GM18517 (cell line): ENCODE measurements around the gene HUS1B.
"Not testable (repeated sequence)": the region's sequence is repeated elsewhere in the genome, so short reads cannot be mapped to it uniquely, and the experiment has no call there.

Source experiments
- ATAC-seq: cut with Tn5 transposase; IDR thresholded peaks from one replicate; pipeline ENCODE4 v1.9.1; 2021; ENCODE audit warnings: mild to moderate bottlenecking, moderate library complexity; ENCODE audit not compliant: unreplicated experiment

HUS1B gene

DNA sequence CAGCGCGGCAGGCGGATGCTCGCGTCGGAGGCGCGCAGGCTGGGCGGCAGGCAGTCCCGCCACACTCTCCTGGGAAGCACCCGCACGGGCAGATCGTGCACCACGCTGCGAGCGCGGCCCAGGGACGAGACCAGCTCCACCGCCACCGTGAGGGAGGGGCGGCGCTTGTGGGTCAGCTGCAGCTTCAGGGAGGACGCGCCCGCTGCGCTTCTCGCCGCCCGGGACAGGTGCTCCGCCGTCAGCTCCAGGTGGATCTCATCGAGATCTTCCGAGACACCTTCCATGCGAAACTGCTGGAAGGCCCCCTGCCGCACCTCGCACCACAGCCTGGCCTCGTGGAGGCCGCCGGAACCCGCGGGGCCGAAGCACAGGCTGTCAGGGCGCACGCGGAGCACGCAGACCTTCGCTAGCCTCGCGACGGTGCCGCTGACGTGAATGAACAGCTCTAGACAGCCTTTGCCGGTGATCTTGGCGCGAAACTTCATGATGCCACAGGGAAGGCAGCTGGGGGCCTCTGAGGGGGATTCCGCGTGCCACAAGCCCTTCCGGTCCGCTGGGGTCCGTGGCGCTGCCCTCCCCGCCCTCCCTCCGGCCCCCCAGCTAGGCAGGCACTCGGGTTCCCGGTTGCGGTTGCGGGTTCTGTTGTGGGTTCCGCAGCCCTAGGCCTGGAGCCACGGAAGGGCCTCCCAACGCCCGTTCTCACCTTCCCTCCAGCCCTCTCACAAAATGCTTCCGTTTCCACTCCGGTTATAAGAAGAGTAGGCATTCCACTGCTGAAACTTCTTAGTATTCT, at the start of gene HUS1B:
HUS1B (minus strand) TSS at position 641 of the 793 bp plus-strand sequence; CDS start at position 485, 156 bp downstream.
- no peak for ATAC-seq

DNA sequence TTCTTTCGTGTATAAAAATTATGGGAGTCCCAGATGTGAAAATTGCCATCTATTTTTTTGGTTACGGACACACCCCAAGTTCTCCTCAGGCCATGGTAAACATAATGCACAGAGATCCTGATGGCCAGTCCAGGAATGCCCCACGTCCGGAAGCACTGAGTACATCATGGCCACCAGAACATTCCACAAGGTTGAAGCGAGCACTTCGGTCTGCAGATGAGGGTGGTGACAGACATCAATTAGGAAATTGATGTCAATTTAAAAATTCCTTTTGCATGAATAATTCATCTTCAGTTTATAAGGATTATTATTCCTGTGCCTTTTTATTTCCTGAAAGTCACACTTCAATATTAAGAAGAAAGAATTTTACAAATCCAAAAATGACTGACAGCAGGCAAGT, 49.2 kb upstream of the HUS1B start:
- no peak for ATAC-seq

DNA sequence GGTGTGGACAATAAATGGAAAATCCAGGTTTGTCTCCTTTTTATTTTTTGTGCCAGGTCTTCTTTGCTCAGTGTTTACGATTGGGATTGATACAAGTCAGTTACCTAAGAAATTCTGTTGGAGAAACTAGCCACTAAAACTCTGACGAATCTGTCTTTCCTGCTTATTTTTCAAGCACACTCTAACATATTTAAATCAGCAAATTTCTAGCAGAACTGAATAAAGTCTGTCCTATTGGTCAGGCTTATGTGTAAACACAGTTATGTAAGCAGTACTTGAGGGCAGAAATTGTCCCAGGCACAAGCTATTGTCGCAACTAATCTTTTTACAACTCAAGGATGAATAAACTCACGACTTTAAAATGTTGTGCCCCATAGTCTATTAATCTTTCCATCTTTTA, 48.1 kb upstream of the HUS1B start:
- ATAC-seq = no peak

DNA sequence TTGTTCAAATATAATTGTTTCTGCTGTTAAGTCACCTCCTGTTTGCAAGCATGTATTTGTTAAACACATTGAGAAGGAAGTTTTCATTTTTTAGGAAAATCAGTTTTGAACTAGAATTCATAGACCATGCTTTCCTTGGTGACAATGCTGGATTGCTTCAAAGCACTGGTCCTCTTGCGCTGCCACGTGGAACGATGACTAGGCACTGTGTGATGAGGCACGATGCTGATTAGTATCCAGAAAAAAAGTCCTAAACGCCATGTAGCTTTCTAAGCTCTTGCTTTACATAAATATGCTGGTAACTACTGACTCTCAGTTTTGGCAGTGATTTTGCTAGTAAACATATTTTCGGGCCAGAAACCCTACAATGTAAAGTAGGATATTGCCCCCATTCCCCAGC, 47.1 kb upstream of the HUS1B start:
- ATAC-seq = no peak

DNA sequence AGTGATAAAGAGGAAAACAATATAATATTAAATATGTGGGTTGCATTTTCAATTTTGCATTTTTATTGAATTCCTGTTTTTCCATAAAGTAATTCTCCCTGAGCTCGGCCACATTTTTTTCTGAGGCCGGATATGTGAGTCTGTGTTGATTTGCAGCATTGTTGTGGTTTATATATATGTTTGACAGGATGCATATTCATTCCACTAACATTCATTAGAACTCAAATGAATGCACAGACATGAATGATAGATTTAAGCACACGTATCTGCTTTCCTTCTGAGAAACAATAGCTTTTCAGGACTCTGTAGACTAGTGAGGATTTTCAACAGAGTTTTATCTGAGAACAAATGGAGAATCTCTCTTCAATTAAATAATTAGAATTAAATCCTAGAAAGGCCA, 46.7 kb upstream of the HUS1B start:
- no peak for ATAC-seq

DNA sequence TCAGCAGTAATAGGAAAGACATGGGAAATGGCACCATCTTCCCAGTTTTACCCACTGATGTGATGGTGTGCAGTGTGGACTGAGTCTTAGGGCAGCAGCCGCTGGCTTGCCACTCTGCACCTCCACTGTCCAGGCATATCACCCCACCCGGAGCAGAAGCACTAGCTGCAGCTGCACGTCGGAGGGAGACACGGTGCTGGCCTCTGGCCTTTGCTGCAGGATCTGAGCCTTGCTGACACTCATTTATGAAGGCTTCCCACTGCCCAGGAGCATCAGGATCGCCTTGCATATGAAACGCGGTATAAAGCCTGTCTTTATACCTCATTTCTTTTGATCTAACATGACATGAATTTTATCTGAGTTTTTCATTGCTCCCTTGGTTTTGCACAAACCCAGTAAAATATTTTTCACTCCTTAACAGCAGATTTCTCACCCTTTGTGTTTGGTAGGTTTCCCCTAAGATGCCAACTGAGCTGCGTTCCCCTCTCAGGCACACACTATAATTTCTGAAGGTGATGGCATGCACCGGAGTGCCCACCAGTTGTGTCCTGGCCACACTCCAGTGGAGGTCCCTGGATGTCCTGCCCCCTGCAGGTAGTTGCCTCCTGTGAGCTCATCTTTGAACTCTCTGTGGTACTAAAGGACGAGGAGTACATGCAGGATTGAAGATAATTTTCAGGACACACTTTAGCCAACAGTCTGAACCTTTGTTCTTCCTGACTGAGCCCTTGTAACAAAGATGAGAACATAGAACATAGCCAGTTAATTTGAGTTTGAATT, 45.0 kb upstream of the HUS1B start:
- ATAC-seq = no peak

DNA sequence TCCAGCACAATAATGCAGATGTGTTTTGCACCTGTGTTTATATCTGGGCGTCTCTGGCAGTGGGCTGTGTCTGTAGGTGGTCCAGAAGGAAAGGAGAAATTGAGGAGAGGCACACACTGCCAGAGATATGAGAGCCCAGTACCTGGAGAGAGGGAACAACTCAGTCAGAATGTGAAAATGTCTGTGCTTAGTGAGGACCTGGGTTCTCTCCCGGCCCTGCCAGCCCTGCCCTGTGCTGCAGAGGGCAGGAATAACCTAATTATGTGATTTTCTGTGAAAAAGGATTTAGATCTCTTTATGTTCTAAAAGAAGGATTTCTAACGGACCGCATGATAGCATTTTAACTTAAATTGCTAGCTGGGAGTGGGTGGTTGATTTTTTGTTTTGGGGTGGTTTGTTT, 44.3 kb upstream of the HUS1B start:
- no peak for ATAC-seq

DNA sequence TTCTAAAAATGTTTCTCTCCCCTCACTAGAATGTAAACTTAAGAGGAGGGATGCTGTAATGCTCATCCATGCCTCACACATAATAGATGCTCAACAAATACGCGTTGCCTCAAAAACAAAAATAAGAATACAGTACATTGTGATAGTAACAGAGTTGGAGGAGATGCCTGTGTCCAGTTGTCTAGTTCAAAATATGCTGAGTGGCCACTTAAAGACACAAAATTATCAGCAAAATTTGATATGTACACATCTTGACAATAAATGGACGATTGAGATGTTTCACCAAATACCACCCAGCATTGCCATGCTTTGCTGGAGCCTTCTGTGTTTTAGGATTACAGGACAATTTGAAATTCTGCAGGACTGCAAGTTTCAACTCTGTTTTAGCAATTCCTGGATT, 43.6 kb upstream of the HUS1B start:
- no peak for ATAC-seq

DNA sequence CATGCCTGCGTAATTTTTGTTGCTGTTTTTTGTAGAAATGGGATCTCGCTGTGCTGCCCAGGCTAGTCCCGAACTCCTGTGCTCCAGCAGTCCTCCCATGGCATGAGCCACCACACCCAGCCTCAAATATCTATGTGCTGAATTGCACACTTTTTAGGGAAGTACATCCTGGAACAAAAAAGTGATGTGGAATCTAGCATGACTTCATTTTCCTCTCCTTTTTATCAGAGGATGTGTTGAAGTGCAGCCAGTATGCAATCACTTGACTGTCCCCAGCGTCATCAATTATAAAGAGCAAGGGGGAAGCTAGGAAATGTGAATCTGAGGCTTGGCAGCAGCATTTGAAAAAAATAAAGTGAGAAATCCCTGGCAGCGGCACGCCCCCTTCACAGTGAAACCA, 42.4 kb upstream of the HUS1B start:
- no peak for ATAC-seq

DNA sequence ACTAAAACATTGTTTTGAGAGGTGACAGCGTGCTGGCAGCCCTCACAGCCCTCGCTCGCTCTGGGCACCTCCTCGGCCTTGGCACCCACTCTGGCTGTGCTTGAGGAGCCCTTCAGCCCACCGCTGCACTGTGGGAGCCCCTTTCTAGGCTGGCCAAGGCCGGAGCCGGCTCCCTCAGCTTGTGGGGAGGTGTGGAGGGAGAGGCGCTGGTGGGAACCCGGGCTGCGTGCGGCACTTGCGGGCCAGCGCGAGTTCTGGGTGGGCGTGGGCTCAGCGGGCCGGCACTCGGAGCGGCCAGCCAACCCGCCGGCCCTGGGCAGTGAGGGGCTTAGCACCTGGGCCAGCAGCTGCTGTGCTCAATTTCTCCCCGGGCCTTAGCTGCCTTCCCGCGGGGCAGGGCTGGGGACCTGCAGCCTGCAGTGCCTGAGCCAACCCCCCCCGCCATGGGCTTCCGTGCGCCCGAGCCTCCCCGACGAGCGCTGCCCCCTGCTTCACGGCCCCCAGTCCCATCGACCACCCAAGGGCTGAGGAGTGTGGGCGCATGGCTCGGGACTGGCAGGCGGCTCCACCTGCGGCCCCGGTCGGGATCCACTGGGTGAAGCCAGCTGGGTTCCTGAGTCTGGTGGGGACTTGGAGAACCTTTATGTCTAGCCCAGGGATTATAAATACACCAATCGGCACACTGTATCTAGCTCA, 37.7 kb upstream of the HUS1B start:
- not testable (repeated sequence) for ATAC-seq

DNA sequence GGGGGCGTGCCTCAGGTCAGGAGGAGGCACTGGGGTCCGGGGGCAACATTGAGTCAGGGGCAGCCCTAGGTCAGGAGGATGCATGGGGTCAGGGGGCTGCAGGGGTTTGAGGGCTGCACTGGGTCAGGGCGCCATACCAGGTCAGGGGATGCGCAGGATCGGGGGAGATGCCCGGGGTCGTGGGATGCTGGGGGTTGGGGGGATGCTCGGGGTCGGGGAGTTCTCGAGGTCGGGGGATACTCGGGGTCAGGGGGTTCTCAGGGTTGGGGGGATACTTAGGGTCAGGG, 36.8 kb upstream of the HUS1B start:
- no peak for ATAC-seq

DNA sequence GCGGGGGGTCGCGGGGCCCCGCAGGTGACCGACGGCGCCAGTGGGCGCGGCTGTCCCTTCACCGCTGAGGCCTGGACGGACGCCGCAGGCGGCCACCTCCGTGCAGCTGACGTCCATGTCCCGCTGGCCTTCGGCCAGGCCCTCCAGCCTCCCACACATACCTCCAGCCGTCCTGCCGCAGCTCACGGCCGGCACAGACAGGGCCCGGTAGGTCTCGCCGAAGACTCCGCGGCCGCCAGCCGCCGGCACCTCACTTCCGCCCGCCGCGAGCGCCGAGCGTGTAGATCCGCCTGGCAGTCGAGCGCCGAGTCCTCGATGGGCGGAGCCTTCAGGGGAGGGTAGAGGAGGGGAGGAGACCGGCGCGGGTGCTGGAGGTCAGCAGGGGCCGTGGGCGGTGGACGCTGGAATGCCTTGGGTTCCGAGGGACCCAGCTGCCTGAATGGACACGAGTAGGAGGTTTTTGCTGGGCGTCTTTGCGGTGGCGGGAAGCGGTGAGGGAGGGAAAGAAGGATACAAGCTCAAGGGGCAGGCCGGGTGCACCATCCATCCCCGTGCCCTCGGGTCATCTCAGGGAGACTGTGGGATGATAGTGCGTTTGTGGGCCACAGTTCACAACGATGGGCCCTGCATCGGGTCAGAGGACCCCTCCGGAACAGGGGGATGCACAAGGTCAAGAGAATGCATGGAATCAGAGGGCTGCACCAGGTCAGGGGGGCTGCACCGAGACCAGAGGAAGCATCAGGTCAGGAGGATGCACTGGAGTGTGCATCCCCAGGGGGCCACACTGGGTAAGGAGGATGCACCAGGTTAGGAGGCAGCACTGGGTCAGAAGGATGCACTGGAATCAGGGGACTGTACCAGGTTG, 36.2 kb upstream of the HUS1B start, which contains the start of gene EXOC2:
EXOC2 (minus strand) TSS at position 282 of the 865 bp plus-strand sequence. CDS start 55,321 bp downstream, outside the sequence.
- peak; percentile 84 for ATAC-seq

DNA sequence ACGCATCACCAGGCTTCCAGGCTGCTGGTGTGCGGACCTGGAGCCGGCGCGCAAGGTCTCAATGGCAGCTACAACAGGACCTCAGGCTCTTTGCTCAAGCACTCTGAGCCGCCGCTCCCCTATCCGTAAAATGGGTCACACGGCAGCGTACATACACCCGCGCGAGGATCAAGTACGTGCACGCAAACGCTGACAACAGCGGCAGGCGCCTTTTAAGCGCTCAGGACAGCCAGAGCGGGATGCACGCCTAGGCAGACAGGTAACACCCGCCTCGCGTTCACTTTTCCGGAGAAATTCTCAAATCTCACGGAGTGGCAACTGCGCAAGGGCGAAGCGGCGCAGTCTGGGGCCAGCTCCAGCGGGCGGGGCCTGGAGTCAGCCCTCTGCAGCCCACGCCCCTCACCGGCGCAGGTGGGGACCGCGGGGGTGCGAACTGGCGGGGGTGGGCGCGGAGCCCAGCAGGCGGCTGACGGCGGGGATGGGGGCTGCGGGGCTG, 35.5 kb upstream of the HUS1B start:
- peak; percentile 58 for ATAC-seq

DNA sequence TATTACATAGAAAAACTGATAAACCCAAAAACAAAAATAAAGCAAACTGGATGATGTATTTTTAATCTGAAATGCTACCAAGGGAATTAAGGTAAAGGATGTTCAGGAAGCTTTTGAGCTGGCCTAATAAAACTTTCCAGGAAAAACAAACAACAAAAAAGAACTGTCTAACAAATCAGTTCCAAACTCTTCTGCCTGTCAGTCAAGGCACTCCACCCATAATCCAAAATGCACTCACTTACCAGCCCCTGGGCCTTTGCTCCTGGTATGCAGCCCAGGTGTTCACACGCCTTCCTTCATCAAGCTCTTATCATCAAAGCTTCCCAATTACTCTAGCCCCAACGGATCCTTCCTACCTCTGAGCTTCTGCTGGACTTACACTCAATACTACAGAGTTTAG, 32.3 kb upstream of the HUS1B start:
- ATAC-seq = no peak

DNA sequence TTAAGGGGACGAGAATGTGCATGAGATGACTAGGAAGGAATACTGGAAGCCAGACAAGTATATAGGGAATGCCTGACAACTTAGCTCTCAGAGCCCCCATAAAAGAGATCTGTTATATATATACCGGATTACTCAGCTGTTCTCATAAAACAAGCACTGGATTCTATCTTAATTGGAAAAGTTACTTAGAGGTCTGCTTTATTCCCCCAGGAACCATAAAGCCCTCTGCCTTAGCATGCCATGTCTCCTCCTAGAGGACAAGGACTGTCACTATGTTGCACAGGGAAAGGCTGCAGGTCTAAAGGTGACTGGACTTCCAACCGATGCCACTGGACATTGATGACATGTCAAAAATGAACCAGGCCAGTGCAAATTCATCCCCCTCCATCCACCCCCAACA, 29.6 kb upstream of the HUS1B start:
- ATAC-seq = no peak

DNA sequence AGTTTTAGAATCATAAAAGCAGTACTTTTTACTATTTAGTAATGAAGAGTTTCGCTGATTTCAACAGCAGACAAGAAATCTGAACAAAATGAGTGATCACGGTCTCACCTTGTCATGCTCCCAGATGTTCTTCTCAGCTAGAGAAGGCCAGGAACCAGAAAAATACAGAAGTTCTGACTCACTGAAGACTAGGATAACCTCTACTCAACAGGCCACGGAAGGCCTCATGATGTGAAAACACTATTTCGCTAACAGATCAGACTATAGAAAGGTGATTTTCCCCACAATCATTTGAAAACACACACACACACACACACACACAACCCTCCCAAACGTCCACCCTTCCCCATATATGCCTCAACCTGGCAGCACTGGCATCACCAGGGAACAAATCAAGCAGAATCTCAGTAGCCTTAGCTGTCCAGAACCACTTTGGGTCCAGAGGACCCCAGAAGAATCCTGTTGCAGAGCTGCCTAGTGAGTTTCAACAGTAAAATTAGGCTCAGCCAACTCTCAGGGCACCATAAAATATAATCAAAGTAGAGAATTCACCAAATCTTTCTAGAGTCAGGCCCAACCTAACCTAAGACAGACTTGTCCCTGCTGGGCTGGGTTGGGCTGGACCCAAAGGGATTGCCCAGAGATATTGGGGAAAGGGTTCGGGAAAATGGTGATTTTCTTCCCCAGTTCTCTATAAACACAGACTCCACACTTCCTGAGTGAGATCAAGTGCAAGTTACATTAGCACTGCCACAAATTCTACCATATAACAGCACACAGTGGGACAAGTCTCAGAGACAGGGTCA, 28.1 kb upstream of the HUS1B start:
- peak; percentile 83 for ATAC-seq

DNA sequence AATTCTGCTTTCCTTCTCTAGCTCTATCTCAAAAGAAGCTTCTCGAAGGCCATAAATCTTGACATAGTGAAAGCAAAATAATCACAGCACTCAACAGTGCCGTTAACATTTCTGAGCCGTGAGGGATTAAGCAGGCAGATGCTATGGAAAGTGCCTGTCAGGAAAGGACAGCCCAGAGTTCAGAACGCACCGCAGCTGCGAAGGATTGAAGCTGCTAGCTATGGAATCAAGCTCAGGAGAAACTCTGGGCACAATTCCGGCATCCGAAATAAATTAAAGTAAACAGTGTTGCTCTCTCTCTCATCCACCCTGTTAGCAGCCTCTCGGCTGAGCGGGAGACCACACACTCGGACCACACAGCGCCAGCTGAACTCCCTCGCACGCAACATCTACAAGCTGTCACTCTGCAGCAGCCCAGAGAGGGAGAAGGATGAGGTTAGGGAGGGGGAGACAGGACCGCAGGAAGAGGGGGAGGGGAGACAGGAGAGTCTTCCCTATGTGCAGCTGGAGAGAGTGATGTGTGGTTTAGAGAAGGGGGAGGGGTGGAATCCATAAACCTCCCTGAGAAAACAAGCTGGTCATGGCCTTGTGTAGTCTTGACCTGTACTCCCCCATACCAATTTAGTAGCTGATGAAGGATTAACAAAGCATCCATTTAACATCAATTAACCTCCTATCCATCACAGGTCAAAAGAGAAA, 27.0 kb upstream of the HUS1B start:
- no peak for ATAC-seq

DNA sequence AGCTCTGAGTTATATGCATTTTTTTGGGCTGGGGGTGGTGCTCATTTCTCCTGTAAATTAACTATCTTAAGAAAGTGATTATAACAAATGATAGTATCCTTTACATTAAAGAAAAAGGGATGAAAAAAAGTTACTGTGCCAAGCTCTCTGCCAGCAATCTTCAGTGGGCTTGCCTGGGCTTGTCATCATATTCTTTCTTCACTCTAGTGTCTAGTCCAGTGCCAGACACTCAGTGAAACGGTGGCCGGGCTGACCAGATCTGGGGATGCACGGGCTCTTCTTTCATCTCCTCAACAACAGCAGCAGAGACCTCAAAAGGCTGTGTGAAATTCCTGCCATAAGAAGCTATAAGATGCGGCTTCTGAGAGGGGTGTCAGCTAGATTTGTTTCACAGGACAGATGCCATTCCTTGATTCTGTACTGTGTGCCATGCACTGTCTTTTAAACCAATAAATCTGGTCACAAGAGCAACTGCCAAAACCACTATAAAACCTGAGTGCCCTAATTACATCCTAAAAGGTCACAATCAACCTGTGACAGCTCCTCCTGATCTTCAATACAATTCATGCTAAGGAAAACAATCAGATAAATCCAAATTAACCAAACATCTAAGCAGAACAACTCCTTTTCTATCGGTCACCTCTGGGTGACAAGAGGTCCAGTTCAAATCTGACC, 23.9 kb upstream of the HUS1B start:
- no peak for ATAC-seq

DNA sequence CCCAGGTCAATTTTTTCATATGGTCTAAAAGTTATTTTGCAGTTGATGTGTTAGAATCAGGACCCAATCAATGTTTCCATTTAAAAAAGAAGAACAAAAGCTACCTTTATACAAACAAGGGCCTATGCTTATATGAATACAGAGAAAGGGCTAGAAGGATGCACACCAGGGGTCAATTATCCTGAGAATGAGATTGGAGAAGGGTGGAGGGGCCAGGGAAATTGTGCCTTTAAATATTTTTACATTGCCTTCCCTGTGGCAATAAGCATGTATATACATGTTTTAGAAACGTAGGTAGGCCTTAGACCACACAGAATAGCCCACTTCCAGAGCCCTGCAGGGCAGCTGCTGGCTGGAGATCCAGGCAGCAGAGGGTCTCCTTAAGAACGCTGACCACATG, 23.4 kb upstream of the HUS1B start:
- ATAC-seq = no peak
